ENCODE results near the gene ARL17A. TPM values are rescaled to one million over a fixed set of nuclear protein-coding genes. Genes with fewer than 3 reads are reported as not detected.
"Not testable (repeated sequence)": the region's sequence is repeated elsewhere in the genome, so short reads cannot be mapped to it uniquely, and the experiment has no call there.

Gene ARL17A
- total RNA-seq, 1 experiment from 2014 or later = 12.5 TPM

DNA sequence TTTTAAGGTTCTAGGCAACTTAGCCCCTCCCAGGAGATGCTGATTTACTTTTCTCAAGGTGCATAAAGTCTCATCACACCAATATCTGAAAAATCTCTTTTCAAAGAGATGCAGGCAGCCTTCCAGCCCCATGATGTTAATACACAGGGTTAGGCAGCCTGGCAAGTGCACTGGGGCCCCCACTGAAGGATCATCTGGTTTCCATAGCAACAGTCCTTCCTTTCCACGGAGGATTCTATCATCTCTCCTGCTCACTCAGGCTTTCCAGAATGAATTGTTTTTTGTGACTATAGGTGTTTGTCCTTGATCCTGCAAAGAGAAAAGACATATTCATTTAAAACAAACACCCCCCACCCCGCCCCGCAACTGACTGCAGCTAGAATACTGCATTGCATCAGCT is 6.0 kb upstream of the ARL17A start:
- BruUV-seq (replicated peaks); ATAC-seq; in situ Hi-C loops (cut with HindIII; ENCODE audit: low pct_unique_long_range_greater_than_20kb, low sequenced_read_pairs); H3K36me3 ChIP-seq (ENCODE audit: control insufficient read depth, insufficient read depth, low read length); H3K4me1 ChIP-seq (ENCODE audit: control insufficient read depth, insufficient read depth, low read length); POLR2A ChIA-PET; DNase-seq (ENCODE audit: low read depth, low spot score); intact Hi-C loops (cut with micrococcal nuclease; ENCODE audit: unreplicated experiment); H3K27ac ChIP-seq (ENCODE audit: low read length); CTCF ChIA-PET; H3K4me3 ChIP-seq (ENCODE audit: low read depth in 2 of 2, low read length in 2 of 2); H3K9me3 ChIP-seq (ENCODE audit: control insufficient read depth, insufficient read depth, low read depth, low read length); H3K27me3 ChIP-seq (ENCODE audit: control insufficient read depth, insufficient read depth, low read length): not testable (repeated sequence)

DNA sequence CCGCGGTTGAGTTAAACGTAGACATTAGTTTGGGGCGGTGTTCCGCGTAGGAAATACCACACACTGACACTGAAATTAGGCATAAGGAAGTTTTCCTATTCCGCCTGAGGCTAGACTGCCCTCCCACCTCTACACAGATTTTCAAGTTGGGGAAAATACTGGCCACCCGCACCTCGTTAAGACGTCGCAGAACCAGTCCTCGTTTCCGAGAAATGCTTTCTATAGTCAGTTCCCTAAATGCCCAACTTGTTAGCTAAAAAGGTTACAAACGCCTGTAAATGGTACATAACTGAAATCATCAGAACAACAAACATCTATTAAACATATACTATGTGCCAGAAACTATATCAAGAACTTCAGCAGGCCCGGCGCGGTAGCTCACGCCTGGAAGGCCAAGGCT is 591 bp upstream of the ARL17A start:
- DNase-seq (ENCODE audit: low read depth, low spot score); CTCF ChIA-PET; H3K4me1 ChIP-seq (ENCODE audit: control insufficient read depth, insufficient read depth, low read length); in situ Hi-C loops (cut with HindIII; ENCODE audit: low pct_unique_long_range_greater_than_20kb, low sequenced_read_pairs); ATAC-seq; H3K36me3 ChIP-seq (ENCODE audit: control insufficient read depth, insufficient read depth, low read length); H3K27me3 ChIP-seq (ENCODE audit: control insufficient read depth, insufficient read depth, low read length); H3K9me3 ChIP-seq (ENCODE audit: control insufficient read depth, insufficient read depth, low read depth, low read length); intact Hi-C loops (cut with micrococcal nuclease; ENCODE audit: unreplicated experiment); POLR2A ChIA-PET: not testable (repeated sequence)
- H3K27ac ChIP-seq (ENCODE audit: low read length) = peak overlapping the region; percentile 63; the same call in 1 of the 2 replicates
- peak overlapping the region; percentile 21 to 36 for H3K4me3 ChIP-seq (ENCODE audit: low read depth in 2 of 2, low read length in 2 of 2)
- TSS peak; percentile 99 for BruUV-seq (replicated peaks)

DNA sequence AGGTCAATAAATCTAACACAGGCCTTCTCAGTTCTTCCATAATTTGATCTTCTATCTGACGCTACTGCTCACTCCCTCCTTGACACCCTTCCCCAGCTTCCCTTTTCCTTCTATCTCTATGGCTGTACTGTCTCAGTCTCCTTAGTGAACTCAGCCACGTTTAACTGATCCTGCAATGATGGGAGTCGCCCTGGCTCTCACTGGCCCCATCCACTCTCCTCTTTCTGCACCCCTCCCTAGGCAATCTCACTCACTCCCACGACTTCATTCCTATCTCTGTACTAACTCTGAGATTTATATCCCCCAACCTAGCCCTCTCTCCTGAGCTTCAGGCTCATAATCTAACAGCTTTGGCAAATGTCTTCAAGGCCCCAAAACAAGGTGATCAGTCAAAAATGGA is 7.7 kb downstream of the ARL17A start:
- H3K27ac ChIP-seq (ENCODE audit: low read length); in situ Hi-C loops (cut with HindIII; ENCODE audit: low pct_unique_long_range_greater_than_20kb, low sequenced_read_pairs); H3K9me3 ChIP-seq (ENCODE audit: control insufficient read depth, insufficient read depth, low read depth, low read length); H3K4me1 ChIP-seq (ENCODE audit: control insufficient read depth, insufficient read depth, low read length); intact Hi-C loops (cut with micrococcal nuclease; ENCODE audit: unreplicated experiment); H3K4me3 ChIP-seq (ENCODE audit: low read depth in 2 of 2, low read length in 2 of 2); DNase-seq (ENCODE audit: low read depth, low spot score); H3K27me3 ChIP-seq (ENCODE audit: control insufficient read depth, insufficient read depth, low read length); H3K36me3 ChIP-seq (ENCODE audit: control insufficient read depth, insufficient read depth, low read length); ATAC-seq; POLR2A ChIA-PET; CTCF ChIA-PET: not testable (repeated sequence)
- BruUV-seq (replicated peaks) = TSS peak; percentile 66

DNA sequence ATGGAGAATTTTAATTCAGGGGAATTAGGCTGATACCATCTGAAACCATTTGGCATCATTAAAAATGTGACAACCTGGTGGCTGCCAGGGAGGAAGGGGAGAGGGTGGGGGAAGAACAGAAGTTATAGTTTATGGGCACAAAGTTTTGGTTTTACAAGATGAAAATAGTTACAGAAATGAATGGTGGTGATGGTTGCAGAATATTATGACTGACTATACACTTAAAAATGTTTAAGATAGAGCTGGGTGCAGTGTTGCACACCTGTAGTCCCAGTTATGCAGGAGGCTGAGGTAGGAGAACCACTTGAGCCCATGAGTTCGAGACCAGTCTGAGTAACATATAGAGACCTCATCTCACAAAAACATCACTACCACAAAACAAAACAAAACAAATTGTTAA is 12.5 kb downstream of the ARL17A start:
- BruUV-seq (replicated peaks); POLR2A ChIA-PET; H3K27me3 ChIP-seq (ENCODE audit: control insufficient read depth, insufficient read depth, low read length); ATAC-seq; H3K9me3 ChIP-seq (ENCODE audit: control insufficient read depth, insufficient read depth, low read depth, low read length); in situ Hi-C loops (cut with HindIII; ENCODE audit: low pct_unique_long_range_greater_than_20kb, low sequenced_read_pairs); H3K4me3 ChIP-seq (ENCODE audit: low read depth in 2 of 2, low read length in 2 of 2); CTCF ChIA-PET; H3K36me3 ChIP-seq (ENCODE audit: control insufficient read depth, insufficient read depth, low read length); DNase-seq (ENCODE audit: low read depth, low spot score); intact Hi-C loops (cut with micrococcal nuclease; ENCODE audit: unreplicated experiment); H3K4me1 ChIP-seq (ENCODE audit: control insufficient read depth, insufficient read depth, low read length); H3K27ac ChIP-seq (ENCODE audit: low read length): not testable (repeated sequence)

DNA sequence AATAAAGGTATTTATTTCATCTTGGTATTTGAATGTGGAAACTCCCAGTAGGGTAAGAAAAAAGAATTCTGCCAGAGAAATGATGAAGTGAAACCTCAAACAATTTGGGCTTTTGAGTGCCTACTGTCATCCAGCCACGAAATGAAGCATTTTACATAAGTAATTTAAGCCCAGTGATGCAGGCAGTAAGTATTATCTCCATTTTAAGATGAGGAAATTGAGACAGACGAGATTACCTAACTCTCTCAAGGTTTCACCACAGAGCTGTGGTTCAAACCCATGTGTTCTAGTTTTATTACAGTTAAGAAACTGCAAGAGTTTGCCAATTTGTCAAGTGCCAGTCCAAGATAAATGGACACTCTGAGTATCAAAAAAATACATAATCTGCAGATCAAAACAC is 13.2 kb downstream of the ARL17A start:
- intact Hi-C loops (cut with micrococcal nuclease; ENCODE audit: unreplicated experiment); CTCF ChIA-PET; H3K4me1 ChIP-seq (ENCODE audit: control insufficient read depth, insufficient read depth, low read length); ATAC-seq; in situ Hi-C loops (cut with HindIII; ENCODE audit: low pct_unique_long_range_greater_than_20kb, low sequenced_read_pairs); H3K4me3 ChIP-seq (ENCODE audit: low read depth in 2 of 2, low read length in 2 of 2); H3K27ac ChIP-seq (ENCODE audit: low read length); DNase-seq (ENCODE audit: low read depth, low spot score); H3K9me3 ChIP-seq (ENCODE audit: control insufficient read depth, insufficient read depth, low read depth, low read length); POLR2A ChIA-PET; H3K27me3 ChIP-seq (ENCODE audit: control insufficient read depth, insufficient read depth, low read length); H3K36me3 ChIP-seq (ENCODE audit: control insufficient read depth, insufficient read depth, low read length): not testable (repeated sequence)
- TSS peak; percentile 62 for BruUV-seq (replicated peaks)

DNA sequence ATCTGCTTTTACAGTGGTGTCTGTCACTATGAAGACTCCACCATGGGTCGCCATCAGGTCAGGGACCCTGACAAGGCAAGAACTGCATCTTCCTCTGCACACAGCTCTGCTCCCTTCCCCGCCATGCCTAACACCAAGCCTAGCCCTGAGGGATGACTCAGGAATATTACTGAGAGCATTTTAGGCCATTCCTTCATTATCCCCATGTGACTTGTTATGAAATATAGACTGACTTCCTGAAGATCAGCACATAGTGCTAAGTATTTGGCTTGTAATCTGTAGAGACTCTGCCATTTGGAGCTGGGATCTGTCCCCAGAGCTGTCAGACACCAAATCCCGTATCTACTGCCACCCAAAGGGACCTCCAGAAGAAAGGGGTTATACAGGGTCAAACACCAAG is 19.4 kb downstream of the ARL17A start:
- DNase-seq (ENCODE audit: low read depth, low spot score); CTCF ChIA-PET; H3K27me3 ChIP-seq (ENCODE audit: control insufficient read depth, insufficient read depth, low read length); H3K36me3 ChIP-seq (ENCODE audit: control insufficient read depth, insufficient read depth, low read length); H3K27ac ChIP-seq (ENCODE audit: low read length); intact Hi-C loops (cut with micrococcal nuclease; ENCODE audit: unreplicated experiment); POLR2A ChIA-PET; in situ Hi-C loops (cut with HindIII; ENCODE audit: low pct_unique_long_range_greater_than_20kb, low sequenced_read_pairs); H3K9me3 ChIP-seq (ENCODE audit: control insufficient read depth, insufficient read depth, low read depth, low read length); H3K4me1 ChIP-seq (ENCODE audit: control insufficient read depth, insufficient read depth, low read length); BruUV-seq (replicated peaks); H3K4me3 ChIP-seq (ENCODE audit: low read depth in 2 of 2, low read length in 2 of 2): not testable (repeated sequence)
- 0 out of 2 replicates have a peak, but pooled peaks have one; percentile 45 for ATAC-seq

DNA sequence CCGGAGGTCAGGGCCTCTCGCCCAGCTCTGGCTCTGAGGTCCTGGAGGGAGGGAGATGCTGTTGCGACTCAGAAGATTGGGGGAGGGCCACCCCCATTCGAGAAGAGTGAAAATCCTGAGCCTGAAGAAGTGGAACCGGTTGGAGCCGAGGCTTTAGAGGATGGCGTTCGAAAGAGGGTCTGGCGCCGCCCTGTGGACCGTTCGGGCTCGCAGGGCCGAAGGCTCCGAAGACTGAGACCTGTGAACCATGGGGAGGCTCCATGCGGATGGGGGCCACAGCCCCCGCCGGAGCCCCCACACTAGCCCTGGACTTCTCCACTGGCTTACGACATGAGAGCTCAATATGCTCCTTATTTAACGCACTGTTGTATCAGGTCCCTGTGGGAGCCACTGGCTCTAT is 20.3 kb downstream of the ARL17A start:
- H3K27me3 ChIP-seq (ENCODE audit: control insufficient read depth, insufficient read depth, low read length); intact Hi-C loops (cut with micrococcal nuclease; ENCODE audit: unreplicated experiment); CTCF ChIA-PET; DNase-seq (ENCODE audit: low read depth, low spot score); H3K4me3 ChIP-seq (ENCODE audit: low read depth in 2 of 2, low read length in 2 of 2); BruUV-seq (replicated peaks); in situ Hi-C loops (cut with HindIII; ENCODE audit: low pct_unique_long_range_greater_than_20kb, low sequenced_read_pairs); POLR2A ChIA-PET; H3K27ac ChIP-seq (ENCODE audit: low read length); H3K9me3 ChIP-seq (ENCODE audit: control insufficient read depth, insufficient read depth, low read depth, low read length); H3K36me3 ChIP-seq (ENCODE audit: control insufficient read depth, insufficient read depth, low read length); H3K4me1 ChIP-seq (ENCODE audit: control insufficient read depth, insufficient read depth, low read length): not testable (repeated sequence)
- 0 out of 2 replicates have a peak, but pooled peaks have one; percentile 64 for ATAC-seq

DNA sequence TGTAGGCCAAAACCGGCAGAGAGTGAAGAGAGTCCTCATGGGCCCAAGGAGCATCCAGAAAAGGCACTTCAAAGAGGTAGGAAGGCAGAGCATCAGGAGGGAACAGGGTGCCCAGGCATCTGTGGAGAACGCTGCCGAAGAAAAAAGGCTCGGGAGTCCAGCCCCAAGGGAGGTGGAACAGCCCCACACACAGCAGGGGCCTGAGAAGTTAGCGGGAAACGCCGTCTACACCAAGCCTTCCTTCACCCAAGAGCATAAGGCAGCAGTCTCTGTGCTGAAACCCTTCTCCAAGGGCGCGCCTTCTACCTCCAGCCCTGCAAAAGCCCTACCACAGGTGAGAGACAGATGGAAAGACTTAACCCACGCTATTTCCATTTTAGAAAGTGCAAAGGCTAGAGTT is 30.9 kb downstream of the ARL17A start:
- H3K9me3 ChIP-seq (ENCODE audit: control insufficient read depth, insufficient read depth, low read depth, low read length); in situ Hi-C loops (cut with HindIII; ENCODE audit: low pct_unique_long_range_greater_than_20kb, low sequenced_read_pairs); H3K27ac ChIP-seq (ENCODE audit: low read length); DNase-seq (ENCODE audit: low read depth, low spot score); ATAC-seq; H3K36me3 ChIP-seq (ENCODE audit: control insufficient read depth, insufficient read depth, low read length); H3K27me3 ChIP-seq (ENCODE audit: control insufficient read depth, insufficient read depth, low read length); CTCF ChIA-PET; POLR2A ChIA-PET; H3K4me3 ChIP-seq (ENCODE audit: low read depth in 2 of 2, low read length in 2 of 2); intact Hi-C loops (cut with micrococcal nuclease; ENCODE audit: unreplicated experiment); H3K4me1 ChIP-seq (ENCODE audit: control insufficient read depth, insufficient read depth, low read length); BruUV-seq (replicated peaks): not testable (repeated sequence)
